GM19239 (cell line): ENCODE results near the gene SNRNP25.
"Not testable (repeated sequence)": the region's sequence is repeated elsewhere in the genome, so short reads cannot be mapped to it uniquely, and the experiment has no call there.

Experiments used
- DNase-seq: peaks from one replicate; pipeline ENCODE4 v3.0.0; 2011; ENCODE audit warnings: low spot score; ENCODE audit not compliant: insufficient read length
- FAIRE-seq: peaks from 2 replicates; lab custom pipeline; 2011; peaks lifted over from hg19 to GRCh38; lab: Jason Lieb, UNC

Gene SNRNP25

GRCh38 chr16:53346-54236 is at the start of gene SNRNP25, which contains the start of gene POLR3K:
Gene SNRNP25 (plus strand): TSS chr16:53828. CDS start chr16:54017, 189 bp downstream.
Gene POLR3K (minus strand): TSS chr16:53608. CDS start chr16:53586, 22 bp downstream.
- DNase-seq (peak; percentile 99), FAIRE-seq (peak; percentile 94)

GRCh38 chr16:9903-10665 is 43.5 kb upstream of the SNRNP25 start:
- DNase-seq (no peak), FAIRE-seq (no peak)

- FAIRE-seq, DNase-seq: not testable (repeated sequence)
Observed at GRCh38 chr16:10772-11171, 42.9 kb upstream of the SNRNP25 start.

GRCh38 chr16:17062-17765 is 36.4 kb upstream of the SNRNP25 start:
- not testable (repeated sequence) for FAIRE-seq, DNase-seq

- not testable (repeated sequence) for FAIRE-seq
Observed at GRCh38 chr16:20886-21285, 32.7 kb upstream of the SNRNP25 start.

GRCh38 chr16:24151-24550 is 29.5 kb upstream of the SNRNP25 start:
- not testable (repeated sequence) for DNase-seq, FAIRE-seq

More at GRCh38 chr16:20886-21285, 32.7 kb upstream of the SNRNP25 start:
- DNase-seq: not testable (repeated sequence)

- DNase-seq: not testable (repeated sequence)
- FAIRE-seq: peak; percentile 86
Observed at GRCh38 chr16:25926-26348, 27.7 kb upstream of the SNRNP25 start.

GRCh38 chr16:30627-31026 is 23.0 kb upstream of the SNRNP25 start:
- not testable (repeated sequence) for DNase-seq, FAIRE-seq

GRCh38 chr16:33154-33876 is 20.3 kb upstream of the SNRNP25 start:
- not testable (repeated sequence) for DNase-seq, FAIRE-seq

GRCh38 chr16:33877-34647 is 19.6 kb upstream of the SNRNP25 start:
- FAIRE-seq (peak; percentile 21), DNase-seq (no peak)

- DNase-seq: no peak
- FAIRE-seq: no peak
Observed at GRCh38 chr16:34648-34987, 19.0 kb upstream of the SNRNP25 start.

GRCh38 chr16:35011-35677 is 18.5 kb upstream of the SNRNP25 start:
- peak; percentile 90 for FAIRE-seq
- no peak for DNase-seq

GRCh38 chr16:35678-36305 is 17.8 kb upstream of the SNRNP25 start:
- FAIRE-seq (no peak), DNase-seq (no peak)

- FAIRE-seq: no peak
- no peak for DNase-seq
Observed at GRCh38 chr16:36336-36984, 17.2 kb upstream of the SNRNP25 start.

- DNase-seq (no peak), FAIRE-seq (no peak)
Observed at GRCh38 chr16:37511-37910, 16.1 kb upstream of the SNRNP25 start.

GRCh38 chr16:38206-38605 is 15.4 kb upstream of the SNRNP25 start:
- not testable (repeated sequence) for DNase-seq, FAIRE-seq
